Osteocyte (in vitro differentiated cells): ENCODE results near the gene LSM7. TPM values are rescaled to one million over a fixed set of nuclear protein-coding genes. Genes with fewer than 3 reads are reported as not detected.

Experiments used
- DNase-seq: peaks from one replicate; pipeline ENCODE4 v3.0.0; 2021; ENCODE audit warnings: mixed read lengths; ENCODE audit not compliant: unreplicated experiment; ENCODE audit errors: extremely low spot score
- H3K27ac Mint-ChIP-seq: one replicate; pipeline ENCODE4 v1.8.0; 2021; ENCODE audit warnings: mild to moderate bottlenecking, mixed read lengths; ENCODE audit not compliant: unreplicated experiment
- H3K27me3 Mint-ChIP-seq: one replicate; pipeline ENCODE4 v1.8.0; 2021; ENCODE audit warnings: mixed read lengths; ENCODE audit not compliant: unreplicated experiment
- H3K36me3 Mint-ChIP-seq: one replicate; pipeline ENCODE4 v1.8.0; 2021; ENCODE audit warnings: mixed read lengths; ENCODE audit not compliant: unreplicated experiment
- H3K4me1 Mint-ChIP-seq: one replicate; pipeline ENCODE4 v1.8.0; 2021; ENCODE audit warnings: mixed read lengths; ENCODE audit not compliant: unreplicated experiment
- H3K4me3 Mint-ChIP-seq: one replicate; pipeline ENCODE4 v1.8.0; 2021; ENCODE audit warnings: mild to moderate bottlenecking, moderate library complexity, mixed read lengths; ENCODE audit not compliant: unreplicated experiment
- H3K9me3 Mint-ChIP-seq: one replicate; pipeline ENCODE4 v1.8.0; 2021; ENCODE audit warnings: mixed read lengths; ENCODE audit not compliant: unreplicated experiment
- total RNA-seq: library from RNA; stranded (reverse); gene quantifications from 2 replicates; pipeline ENCODE4 v1.2.1, GENCODE V29; 2021
- TF ChIP-seq, protein P1 (sequence below): fragments of 200-600 bp; sonication (generic); IDR thresholded peaks from 2 replicates; pipeline ENCODE4 v1.5.0; 2021; ENCODE audit warnings: antibody characterized with exemption, mild to moderate bottlenecking, moderate library complexity

The LSM7 gene
- total RNA-seq, 1 donor from 2014 or later, result 77.8 TPM

DNA sequence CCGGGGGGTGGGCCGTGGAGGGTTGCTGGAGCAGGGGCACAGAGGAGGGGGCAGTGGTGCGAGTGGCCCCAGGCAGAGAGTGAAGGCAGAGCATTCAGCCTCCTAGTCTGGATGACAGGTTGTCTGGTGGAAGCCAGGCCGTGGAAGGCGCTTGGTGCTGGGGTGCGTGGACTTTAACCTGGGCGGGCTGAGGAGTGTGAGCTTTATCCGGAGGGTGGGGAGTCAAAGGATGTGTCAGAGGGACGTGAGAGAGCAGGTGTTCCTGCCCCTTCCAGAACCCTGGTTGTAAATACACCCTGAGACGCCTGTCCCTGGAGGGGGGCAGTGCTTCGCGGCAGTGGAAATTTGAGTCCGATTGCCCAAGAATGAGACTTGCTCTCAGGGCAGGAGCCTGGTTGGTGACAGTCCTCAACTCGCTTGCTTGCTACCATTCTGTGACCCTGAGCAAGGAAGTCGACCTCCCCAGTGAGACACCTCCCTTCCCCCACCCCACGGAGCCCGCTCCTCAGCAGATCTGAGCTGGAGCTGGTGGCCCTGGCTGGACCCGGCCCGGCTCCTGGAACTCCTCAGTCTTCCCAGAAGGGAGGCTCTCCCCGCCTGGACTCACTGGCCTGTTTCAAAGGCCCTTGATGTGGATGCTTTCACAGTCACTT is 2.4 kb upstream of the LSM7 start:
- H3K4me1 Mint-ChIP-seq, result peaks cover 43% of the 10 kb centered on the region
- peak overlapping the region; percentile 50 for H3K4me3 Mint-ChIP-seq
- DNase-seq, result no peak
- H3K36me3 Mint-ChIP-seq, result peaks cover 6% of the 10 kb centered on the region
- H3K27ac Mint-ChIP-seq, result peak overlapping the region; percentile 27
- H3K27me3 Mint-ChIP-seq, result no peaks in the 10 kb centered on the region
- no peaks in the 10 kb centered on the region for H3K9me3 Mint-ChIP-seq
- TF ChIP-seq, protein P1, sequence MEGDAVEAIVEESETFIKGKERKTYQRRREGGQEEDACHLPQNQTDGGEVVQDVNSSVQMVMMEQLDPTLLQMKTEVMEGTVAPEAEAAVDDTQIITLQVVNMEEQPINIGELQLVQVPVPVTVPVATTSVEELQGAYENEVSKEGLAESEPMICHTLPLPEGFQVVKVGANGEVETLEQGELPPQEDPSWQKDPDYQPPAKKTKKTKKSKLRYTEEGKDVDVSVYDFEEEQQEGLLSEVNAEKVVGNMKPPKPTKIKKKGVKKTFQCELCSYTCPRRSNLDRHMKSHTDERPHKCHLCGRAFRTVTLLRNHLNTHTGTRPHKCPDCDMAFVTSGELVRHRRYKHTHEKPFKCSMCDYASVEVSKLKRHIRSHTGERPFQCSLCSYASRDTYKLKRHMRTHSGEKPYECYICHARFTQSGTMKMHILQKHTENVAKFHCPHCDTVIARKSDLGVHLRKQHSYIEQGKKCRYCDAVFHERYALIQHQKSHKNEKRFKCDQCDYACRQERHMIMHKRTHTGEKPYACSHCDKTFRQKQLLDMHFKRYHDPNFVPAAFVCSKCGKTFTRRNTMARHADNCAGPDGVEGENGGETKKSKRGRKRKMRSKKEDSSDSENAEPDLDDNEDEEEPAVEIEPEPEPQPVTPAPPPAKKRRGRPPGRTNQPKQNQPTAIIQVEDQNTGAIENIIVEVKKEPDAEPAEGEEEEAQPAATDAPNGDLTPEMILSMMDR, result no peak

DNA sequence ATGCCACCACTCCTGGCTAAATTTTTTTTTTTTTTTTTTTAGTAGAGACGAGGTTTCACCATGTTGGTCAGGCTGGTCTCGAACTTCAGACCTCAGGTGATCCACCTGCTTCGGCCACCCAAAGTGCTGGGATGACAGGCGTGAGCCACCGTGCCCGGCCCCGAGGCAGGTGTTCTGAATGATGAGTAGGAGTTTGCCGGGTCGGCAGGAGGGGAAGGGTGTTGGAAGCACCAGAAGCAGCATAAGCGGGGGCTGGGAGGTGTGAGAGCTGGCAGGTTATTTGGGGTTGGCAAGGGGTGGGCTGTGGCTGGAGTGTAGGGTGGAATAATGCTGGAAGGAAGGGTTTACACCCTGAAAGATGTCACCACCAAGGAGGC is 1.9 kb upstream of the LSM7 start:
- Mint-ChIP-seq H3K9me3 (no peaks in the 10 kb centered on the region), H3K4me3 (peak overlapping the region; percentile 50), H3K4me1 (peaks cover 43% of the 10 kb centered on the region), H3K27ac (no peak overlapping the region), H3K27me3 (no peaks in the 10 kb centered on the region), H3K36me3 (peaks cover 7% of the 10 kb centered on the region)
- TF ChIP-seq, protein P1, result no peak
- no peak for DNase-seq

DNA sequence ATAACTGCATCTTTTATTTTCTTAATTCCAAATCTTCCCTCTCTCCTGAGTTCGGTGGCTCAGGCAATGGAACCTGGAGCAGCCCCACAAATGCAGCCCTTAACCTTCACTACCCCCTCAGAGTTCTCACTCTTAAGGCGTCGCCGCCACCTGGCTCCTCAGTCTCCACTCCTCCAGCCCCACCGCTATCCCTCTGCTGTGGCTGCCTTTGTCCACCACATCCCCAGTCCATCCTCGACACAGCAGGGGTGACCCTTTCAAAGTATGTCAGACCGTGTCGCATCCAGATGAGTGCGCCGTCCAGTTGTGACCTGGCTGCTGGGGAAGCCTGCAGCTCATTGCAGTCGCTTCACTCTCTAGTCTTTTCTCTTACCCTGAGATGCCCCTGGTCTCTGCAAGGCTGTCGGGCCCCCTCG is 1.1 kb upstream of the LSM7 start:
- Mint-ChIP-seq H3K27ac (peak overlapping the region; percentile 58), H3K27me3 (no peaks in the 10 kb centered on the region), H3K4me1 (peaks cover 43% of the 10 kb centered on the region), H3K9me3 (no peaks in the 10 kb centered on the region), H3K4me3 (peak overlapping the region; percentile 79), H3K36me3 (peaks cover 8% of the 10 kb centered on the region)
- TF ChIP-seq, protein P1, result no peak
- no peak for DNase-seq

DNA sequence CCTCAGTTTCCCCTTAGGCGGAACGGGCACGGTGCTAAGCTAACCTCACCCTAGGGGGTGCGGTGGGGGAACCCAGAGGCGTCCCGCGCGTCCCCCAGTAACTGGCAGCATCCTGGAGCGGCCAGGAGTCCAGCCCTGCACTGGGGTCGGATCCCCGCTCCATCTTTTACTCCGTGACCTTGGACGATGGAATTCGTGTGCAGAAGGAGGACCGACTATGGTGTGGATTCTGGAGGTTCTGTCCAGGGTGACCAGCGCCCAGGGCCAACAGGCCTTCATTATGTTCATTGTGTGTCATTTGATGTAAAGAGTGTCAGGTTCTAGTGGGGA is 728 bp upstream of the LSM7 start:
- TF ChIP-seq, protein P1, result no peak
- Mint-ChIP-seq H3K4me3 (peak overlapping the region; percentile 79), H3K27me3 (no peaks in the 10 kb centered on the region), H3K36me3 (peaks cover 12% of the 10 kb centered on the region), H3K9me3 (no peaks in the 10 kb centered on the region), H3K27ac (peak overlapping the region; percentile 58), H3K4me1 (peaks cover 46% of the 10 kb centered on the region)
- no peak for DNase-seq

DNA sequence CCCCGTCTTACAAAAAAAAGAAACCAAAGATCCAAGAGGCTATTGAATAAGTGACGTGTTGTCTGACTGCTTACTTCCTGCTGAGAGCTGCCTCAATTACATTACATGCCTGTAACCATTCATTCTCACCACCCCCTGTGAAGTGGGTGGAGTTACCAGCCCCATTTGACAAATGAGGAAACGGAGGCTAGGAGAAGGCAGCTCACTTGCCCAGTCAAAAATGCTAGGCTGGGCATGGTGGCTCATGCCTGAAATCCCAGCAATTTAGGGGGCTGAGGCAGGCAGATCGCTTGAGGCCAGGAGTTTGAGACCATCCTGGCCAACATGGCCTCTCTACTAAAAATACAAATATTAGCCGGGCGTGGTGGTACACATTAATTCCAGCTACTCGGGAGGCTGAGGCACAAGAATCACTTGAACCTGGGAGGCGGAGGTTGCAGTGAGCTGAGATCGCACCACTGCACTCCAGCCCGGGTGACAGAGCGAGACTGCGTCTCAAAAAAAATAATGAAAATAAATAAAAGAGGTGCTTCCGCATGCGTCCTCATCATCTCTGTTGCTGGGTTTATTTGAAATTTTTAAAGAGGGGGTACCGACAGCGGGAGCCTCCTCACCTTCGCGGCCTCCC is 499 bp downstream of the LSM7 start:
- DNase-seq, result no peak
- no peaks in the 10 kb centered on the region for H3K9me3 Mint-ChIP-seq
- H3K4me1 Mint-ChIP-seq, result peaks cover 46% of the 10 kb centered on the region
- H3K27ac Mint-ChIP-seq, result peak overlapping the region; percentile 99
- peak overlapping the region; percentile 100 for H3K4me3 Mint-ChIP-seq
- peaks cover 13% of the 10 kb centered on the region for H3K36me3 Mint-ChIP-seq
- TF ChIP-seq, protein P1, result no peak
- no peaks in the 10 kb centered on the region for H3K27me3 Mint-ChIP-seq
